WERI-Rb-1 (cell line): ENCODE results near the gene RAF1.

Source experiments
- DNase-seq: peaks from one replicate; pipeline ENCODE4 v3.0.0-alpha.2; 2020
- H3K27ac ChIP-seq: fragments of 250-450 bp; sonication (Bioruptor Pico); 2 replicates; pipeline ENCODE4 v1.5.1; 2020; ENCODE audit warnings: mild to moderate bottlenecking, moderate library complexity
- H3K27me3 ChIP-seq: fragments of 250-450 bp; sonication (Bioruptor Pico); 2 replicates; pipeline ENCODE4 v1.5.1; 2021; ENCODE audit warnings: mild to moderate bottlenecking, low read depth, moderate library complexity; ENCODE audit not compliant: insufficient read depth, severe bottlenecking
- H3K36me3 ChIP-seq: fragments of 250-450 bp; sonication (Bioruptor Pico); 2 replicates; pipeline ENCODE4 v1.5.1; 2020; ENCODE audit warnings: mild to moderate bottlenecking, moderate library complexity
- H3K4me3 ChIP-seq: 2 replicates; pipeline ENCODE4 v1.5.1; 2011; ENCODE audit warnings: low read depth, mild to moderate bottlenecking, control low read depth, low read length
- H3K9me3 ChIP-seq: fragments of 250-450 bp; sonication (Bioruptor Pico); 2 replicates; pipeline ENCODE4 v1.5.1; 2021; ENCODE audit warnings: mild to moderate bottlenecking, moderate library complexity; ENCODE audit not compliant: severe bottlenecking
- CTCF ChIP-seq: IDR thresholded peaks from 2 replicates; pipeline ENCODE4 v1.5.1; 2011; ENCODE audit warnings: low read depth, mild to moderate bottlenecking, control low read depth, inconsistent platforms, low read length

Gene RAF1

GRCh38 chr3:12558706-12559105 lies 105.2 kb downstream of the RAF1 start:
- DNase-seq = no peak
- H3K9me3 ChIP-seq = no peaks in the 10 kb centered on the region
- H3K27me3 ChIP-seq = no peaks in the 10 kb centered on the region
- H3K36me3 ChIP-seq = no peaks in the 10 kb centered on the region
- TF ChIP-seq CTCF = no peak
- no peak overlapping the region for H3K27ac ChIP-seq
- no peak overlapping the region for H3K4me3 ChIP-seq

- no peak for DNase-seq
- peak overlapping the region; percentile 92 for H3K27ac ChIP-seq
- TF ChIP-seq CTCF = no peak
- no peaks in the 10 kb centered on the region for H3K9me3 ChIP-seq
- H3K27me3 ChIP-seq = no peaks in the 10 kb centered on the region
- H3K4me3 ChIP-seq = peak overlapping the region; percentile 97
- no peaks in the 10 kb centered on the region for H3K36me3 ChIP-seq
Observed at GRCh38 chr3:12557473-12558100, 106.3 kb downstream of the RAF1 start.

- no peaks in the 10 kb centered on the region for H3K36me3 ChIP-seq
- no peak for TF ChIP-seq CTCF
- H3K9me3 ChIP-seq = no peaks in the 10 kb centered on the region
- H3K27ac ChIP-seq = peak within 1 kb of the TSS; percentile 92
- no peaks in the 10 kb centered on the region for H3K27me3 ChIP-seq
- peak within 1 kb of the TSS; percentile 97 for H3K4me3 ChIP-seq
- DNase-seq = peak; percentile 86
Observed at GRCh38 chr3:12556690-12557472, 107.0 kb downstream of the RAF1 start, which contains the start of gene MKRN2. MKRN2 (plus strand) TSS chr3:12557087; CDS start chr3:12557151, 64 bp downstream.

- H3K27me3 ChIP-seq = no peaks in the 10 kb centered on the region
- peak overlapping the region; percentile 92 for H3K27ac ChIP-seq
- no peak for DNase-seq
- TF ChIP-seq CTCF = no peak
- H3K4me3 ChIP-seq = peak overlapping the region; percentile 97
- H3K9me3 ChIP-seq = no peaks in the 10 kb centered on the region
- no peaks in the 10 kb centered on the region for H3K36me3 ChIP-seq
Observed at GRCh38 chr3:12556314-12556689, 107.6 kb downstream of the RAF1 start.

GRCh38 chr3:12553921-12554391 lies 110.0 kb downstream of the RAF1 start:
- no peak overlapping the region for H3K27ac ChIP-seq
- H3K4me3 ChIP-seq = no peak overlapping the region

More at GRCh38 chr3:12553921-12554391, 110.0 kb downstream of the RAF1 start:
- Histone ChIP-seq H3K36me3 (no peaks in the 10 kb centered on the region), H3K9me3 (no peaks in the 10 kb centered on the region), H3K27me3 (no peaks in the 10 kb centered on the region)
- TF ChIP-seq CTCF = no peak
- DNase-seq = no peak
